ENCODE measurements around the gene C22orf23. TPM values are rescaled to one million over a fixed set of nuclear protein-coding genes. Genes with fewer than 3 reads are reported as not detected.

C22orf23 gene
- total RNA-seq, 6 experiments from 2014 or later, result 0.40 TPM; not detected in 5

DNA sequence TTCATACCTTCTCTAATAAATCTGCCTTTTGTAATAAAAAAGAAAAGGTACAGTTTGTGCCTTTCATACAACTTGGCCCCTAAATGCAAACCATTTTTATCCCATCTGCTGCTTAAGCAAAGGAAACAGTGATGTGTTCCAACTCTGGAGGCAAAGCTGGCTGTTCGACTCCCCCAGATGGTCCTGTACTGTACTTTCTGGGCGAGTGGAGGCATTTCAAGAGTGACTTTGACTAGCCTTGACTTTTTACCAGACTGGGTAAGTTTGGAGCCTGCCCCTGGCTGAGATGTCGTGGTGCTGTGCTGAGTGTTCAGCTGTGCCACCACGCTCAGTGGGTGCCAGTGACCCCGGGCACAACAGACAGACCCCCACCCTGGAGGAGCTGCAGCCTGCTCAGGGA is 37.1 kb downstream of the C22orf23 start:
- DNase-seq (no peak), ATAC-seq (no peak)
- no peaks in the 10 kb centered on the region for H3K4me1 ChIP-seq
- intact Hi-C loops (cut with DNase I), result no loop called here
- WGBS (ENCODE audit: insufficient coverage, low coverage, low lambda C conversion rate, missing lambda C conversion rate), result 89% methylated on average over 2 of the region's 5 CpGs
- TF ChIP-seq, protein P1, sequence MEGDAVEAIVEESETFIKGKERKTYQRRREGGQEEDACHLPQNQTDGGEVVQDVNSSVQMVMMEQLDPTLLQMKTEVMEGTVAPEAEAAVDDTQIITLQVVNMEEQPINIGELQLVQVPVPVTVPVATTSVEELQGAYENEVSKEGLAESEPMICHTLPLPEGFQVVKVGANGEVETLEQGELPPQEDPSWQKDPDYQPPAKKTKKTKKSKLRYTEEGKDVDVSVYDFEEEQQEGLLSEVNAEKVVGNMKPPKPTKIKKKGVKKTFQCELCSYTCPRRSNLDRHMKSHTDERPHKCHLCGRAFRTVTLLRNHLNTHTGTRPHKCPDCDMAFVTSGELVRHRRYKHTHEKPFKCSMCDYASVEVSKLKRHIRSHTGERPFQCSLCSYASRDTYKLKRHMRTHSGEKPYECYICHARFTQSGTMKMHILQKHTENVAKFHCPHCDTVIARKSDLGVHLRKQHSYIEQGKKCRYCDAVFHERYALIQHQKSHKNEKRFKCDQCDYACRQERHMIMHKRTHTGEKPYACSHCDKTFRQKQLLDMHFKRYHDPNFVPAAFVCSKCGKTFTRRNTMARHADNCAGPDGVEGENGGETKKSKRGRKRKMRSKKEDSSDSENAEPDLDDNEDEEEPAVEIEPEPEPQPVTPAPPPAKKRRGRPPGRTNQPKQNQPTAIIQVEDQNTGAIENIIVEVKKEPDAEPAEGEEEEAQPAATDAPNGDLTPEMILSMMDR (IDR thresholded peaks at IDR 0.05), result no peak
- TF ChIP-seq POLR2A (IDR thresholded peaks at IDR 0.05), result no peak
- peaks cover 0 to 21% (median 0%) of the 10 kb centered on the region in 4 donors for H3K36me3 ChIP-seq
- no peak overlapping the region for H3K27ac ChIP-seq
- no peaks in the 10 kb centered on the region for H3K27me3 ChIP-seq
- no peak overlapping the region for H3K4me3 ChIP-seq
- no peaks in the 10 kb centered on the region for H3K9me3 ChIP-seq

DNA sequence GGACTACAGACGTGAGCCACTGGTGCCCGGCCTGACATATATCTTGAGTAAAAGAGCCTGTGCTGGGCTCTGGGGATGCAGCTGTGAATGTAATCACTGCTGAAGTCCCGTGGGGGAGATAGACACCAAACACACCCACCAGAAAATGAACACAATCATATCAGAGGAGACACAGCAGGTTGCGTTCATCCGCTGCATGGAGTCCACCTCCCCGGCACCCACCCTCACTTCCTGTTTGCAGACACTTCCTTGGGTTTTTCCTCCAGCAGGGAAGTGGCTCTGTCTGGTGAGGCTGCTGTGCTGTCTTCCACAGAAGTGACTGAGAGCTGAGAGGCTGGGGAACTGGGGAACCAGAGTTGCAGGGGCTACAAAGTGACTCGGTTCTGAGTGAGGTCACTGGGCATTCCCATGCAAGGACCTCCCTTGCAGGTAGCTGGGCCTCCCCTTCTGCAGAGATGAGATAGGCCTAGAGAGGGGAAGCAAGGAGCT is 40.1 kb downstream of the C22orf23 start:
- Histone ChIP-seq H3K4me1 (no peaks in the 10 kb centered on the region), H3K27ac (no peak overlapping the region), H3K36me3 (peaks cover 0 to 21% (median 0%) of the 10 kb centered on the region in 4 donors), H3K27me3 (no peaks in the 10 kb centered on the region), H3K9me3 (no peaks in the 10 kb centered on the region), H3K4me3 (no peak overlapping the region)
- no peak for DNase-seq
- ATAC-seq, result peak; percentile 41 to 69 (median 63)
- 81% methylated on average over 3 of the region's 7 CpGs for WGBS (ENCODE audit: insufficient coverage, low coverage, low lambda C conversion rate, missing lambda C conversion rate)
- TF ChIP-seq POLR2A (IDR thresholded peaks at IDR 0.05), result no peak
- TF ChIP-seq, protein P1 (IDR thresholded peaks at IDR 0.05), result no peak
- intact Hi-C loops (cut with DNase I), result no loop called here

DNA sequence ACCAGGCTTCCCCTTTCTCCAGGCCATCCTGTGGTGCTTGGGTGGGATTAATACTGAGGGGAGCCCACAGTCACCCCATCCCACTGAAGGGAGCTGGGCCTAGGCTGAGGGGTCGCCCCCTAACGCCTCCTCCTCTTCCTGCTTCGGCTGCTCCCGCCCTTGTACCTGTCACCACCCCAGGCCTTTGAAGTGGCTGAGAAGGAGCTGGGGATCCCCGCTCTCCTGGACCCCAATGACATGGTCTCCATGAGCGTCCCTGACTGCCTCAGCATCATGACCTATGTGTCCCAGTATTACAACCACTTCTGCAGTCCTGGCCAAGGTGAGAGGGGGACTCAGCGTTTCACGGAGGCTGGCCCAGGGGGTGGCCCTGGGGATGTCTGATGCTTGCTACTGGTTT is 41.2 kb downstream of the C22orf23 start:
- ATAC-seq (peak in 1 of 4 donors; percentile 4), DNase-seq (no peak)
- Histone ChIP-seq H3K9me3 (no peaks in the 10 kb centered on the region), H3K4me1 (no peaks in the 10 kb centered on the region), H3K27ac (no peak overlapping the region), H3K4me3 (no peak overlapping the region), H3K27me3 (no peaks in the 10 kb centered on the region), H3K36me3 (peaks cover 0 to 14% (median 0%) of the 10 kb centered on the region in 4 donors)
- no CpG with 5 or more reads among the region's 8 CpGs for WGBS (ENCODE audit: insufficient coverage, low coverage, low lambda C conversion rate, missing lambda C conversion rate)
- intact Hi-C loops (cut with DNase I), result no loop called here
- TF ChIP-seq POLR2A (IDR thresholded peaks at IDR 0.05), result no peak
- TF ChIP-seq, protein P1 (IDR thresholded peaks at IDR 0.05), result no peak

DNA sequence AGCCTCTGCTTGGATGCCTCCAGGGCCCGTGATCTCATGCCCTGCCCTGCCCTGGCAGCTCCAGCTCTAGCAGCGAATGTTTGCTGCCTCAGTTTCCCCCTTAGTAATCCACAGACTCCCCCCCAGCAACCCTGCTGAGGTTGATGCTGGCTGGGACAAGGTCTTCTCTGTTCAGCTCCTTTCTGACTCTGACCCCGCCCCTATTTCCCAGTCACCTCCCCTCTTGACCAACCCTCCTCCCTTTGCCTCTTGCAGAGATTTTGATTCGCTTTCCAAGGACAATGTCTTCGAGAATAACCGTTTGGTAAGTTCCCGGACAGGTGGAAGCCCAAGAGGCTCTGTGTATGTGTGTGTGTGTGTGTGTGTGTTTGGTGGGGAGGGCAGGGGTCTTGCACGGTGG is 41.7 kb downstream of the C22orf23 start:
- TF ChIP-seq, protein P1 (IDR thresholded peaks at IDR 0.05), result no peak
- no peak for TF ChIP-seq POLR2A (IDR thresholded peaks at IDR 0.05)
- no peaks in the 10 kb centered on the region for H3K4me1 ChIP-seq
- DNase-seq, result no peak
- H3K27ac ChIP-seq, result no peak overlapping the region
- no peaks in the 10 kb centered on the region for H3K9me3 ChIP-seq
- no peak for ATAC-seq
- no peak overlapping the region for H3K4me3 ChIP-seq
- intact Hi-C loops (cut with DNase I), result no loop called here
- H3K36me3 ChIP-seq, result peaks cover 0 to 11% (median 0%) of the 10 kb centered on the region in 4 donors
- H3K27me3 ChIP-seq, result no peaks in the 10 kb centered on the region
- WGBS (ENCODE audit: insufficient coverage, low coverage, low lambda C conversion rate, missing lambda C conversion rate), result 74% methylated on average over 5 of the region's 8 CpGs
